Kidney (tissue), 2 donors: ENCODE results near the gene DUOX1. TPM values are rescaled to one million over a fixed set of nuclear protein-coding genes. Genes with fewer than 3 reads are reported as not detected.

Source experiments
- polyA plus RNA-seq: library from polyadenylated mRNA; stranded (reverse); fragments of 350-450 nt; fragmentation: Illumina TruSeq; extraction: RNeasy Lipid Tissue Mini Kit (QIAGEN cat#74804); gene quantifications from one replicate; pipeline ENCODE4 v1.2.3, GENCODE V29; 2014; ENCODE audit warnings: low read depth, low replicate concordance; ENCODE audit not compliant: insufficient read depth
- total RNA-seq: library from RNA; stranded (reverse); fragmentation: NEBNext Ultra II Directional; extraction: Animal tissue kit (Norgen Biotek cat#: 25700); gene quantifications from one replicate; pipeline ENCODE4 v1.2.1, GENCODE V29; 2021
- donor health status: DM: yes; HTN: yes; CAD: no.

The DUOX1 gene
- total and polyA plus RNA-seq, 2 donors from 2014 or later: 0.26 to 1.6 TPM

Other genes with a start within 250 kb of the DUOX1 start
- not detected for gene TERB2, start 173.3 kb upstream of the DUOX1 start, total RNA-seq
- gene TERB2, start 173.3 kb upstream of the DUOX1 start, polyA plus RNA-seq: not detected
- 14.2 TPM for gene SORD, start 106.8 kb upstream of the DUOX1 start, total RNA-seq
- gene SORD, start 106.8 kb upstream of the DUOX1 start, polyA plus RNA-seq: 83.0 TPM
- gene DUOX2, start 15.8 kb upstream of the DUOX1 start, total RNA-seq: 0.28 TPM
- 0.26 TPM for gene DUOX2, start 15.8 kb upstream of the DUOX1 start, polyA plus RNA-seq
- not detected for gene DUOXA2, start 15.7 kb upstream of the DUOX1 start, total RNA-seq
- 0.37 TPM for gene DUOXA2, start 15.7 kb upstream of the DUOX1 start, polyA plus RNA-seq
- 1.4 TPM for gene DUOXA1, start 115 bp upstream of the DUOX1 start, total RNA-seq
- 0.52 TPM for gene DUOXA1, start 115 bp upstream of the DUOX1 start, polyA plus RNA-seq
- gene SHF, start 58.0 kb downstream of the DUOX1 start, total RNA-seq: 5.2 TPM
- 7.7 TPM for gene SHF, start 58.0 kb downstream of the DUOX1 start, polyA plus RNA-seq
- not detected for gene SLC28A2, start 122.2 kb downstream of the DUOX1 start, total RNA-seq
- 0.17 TPM for gene SLC28A2, start 122.2 kb downstream of the DUOX1 start, polyA plus RNA-seq
- gene GATM, start 248.6 kb downstream of the DUOX1 start, total RNA-seq: 79.5 TPM
- gene GATM, start 248.6 kb downstream of the DUOX1 start, polyA plus RNA-seq: 421 TPM